ENCODE results near the gene CREB3L4. TPM values are rescaled to one million over a fixed set of nuclear protein-coding genes. Genes with fewer than 3 reads are reported as not detected.

The CREB3L4 gene
- polyA plus RNA-seq, 2 of the 4 experiments (the other 2 are of a cell fraction) = 10.1 to 14.3 TPM

DNA sequence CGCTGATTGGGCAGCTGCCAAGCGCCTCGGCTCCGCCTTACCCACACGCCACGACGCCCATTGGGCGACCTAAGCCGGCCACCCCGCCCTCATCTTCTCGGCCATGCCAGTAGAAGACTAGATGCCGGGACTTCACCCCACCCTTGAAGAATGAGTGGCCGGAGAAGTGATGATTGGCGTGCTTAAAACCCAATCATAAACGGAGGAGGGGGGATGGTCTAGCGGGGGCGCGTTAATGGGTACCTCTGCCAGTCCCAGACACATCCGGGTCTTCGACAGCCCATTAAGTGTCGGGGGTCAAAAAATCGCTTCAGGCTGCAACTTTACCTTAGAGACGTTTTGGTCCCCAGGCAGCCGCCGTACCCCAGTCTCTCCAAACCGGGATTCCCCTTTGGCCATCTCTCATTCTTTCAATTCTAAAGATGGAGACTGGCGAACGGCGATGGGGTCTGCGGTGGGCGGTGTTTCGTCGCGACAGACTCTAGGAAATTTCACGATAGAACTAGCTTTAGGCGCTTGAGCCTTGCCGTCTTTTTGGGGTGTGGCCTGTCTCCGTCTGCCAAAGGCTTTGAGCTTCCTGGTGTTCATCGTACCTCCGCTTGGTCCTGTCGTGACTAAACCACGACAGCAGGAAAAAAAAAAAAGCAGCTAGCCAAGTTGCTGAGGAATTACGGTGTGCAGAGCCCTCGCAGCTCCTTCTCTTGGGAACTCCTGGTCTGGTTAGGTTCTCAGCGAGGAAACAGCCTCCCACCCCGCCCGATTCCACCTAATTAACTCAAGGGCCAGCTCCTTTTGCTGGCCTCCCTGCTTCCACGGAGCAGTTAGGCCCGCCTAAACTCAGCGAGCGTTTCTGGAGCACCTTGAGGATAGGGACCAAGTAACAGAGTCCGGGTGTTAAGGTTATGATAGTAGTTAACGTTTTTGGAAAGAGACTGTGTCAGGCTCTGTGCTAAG lies 44.5 kb upstream of the CREB3L4 start, which contains the start of gene GATAD2B:
GATAD2B (minus strand) TSS at position 1 of the 954 bp plus-strand sequence. CDS start 94,625 bp downstream, outside the sequence.
- peak within 1 kb of the TSS; percentile 88 to 98 for H3K27ac ChIP-seq
- POLR2A ChIA-PET = interaction anchor here (0.8 to 2.1 kb wide), 13 partner anchors 12 to 92 kb away, joined by 3 to 12 read pairs (median 4); partner anchors contain the start of genes CREB3L4, DENND4B, JTB and RPS27
- H3K9me3 ChIP-seq = no peaks in the 10 kb centered on the region
- H3K4me2 ChIP-seq = peak within 1 kb of the TSS; percentile 90
- WGBS (ENCODE audit: missing lambda C conversion rate) = under 1% methylated on average over 40 of the region's 53 CpGs
- ATAC-seq = peak; percentile 91 to 98
- CTCF ChIA-PET = interaction anchor here (0.6 to 4.5 kb wide), 16 partner anchors 11 to 428 kb away, joined by 3 to 15 read pairs (median 4); partner anchors contain the start of genes RAB13 and SLC39A1
- no peak for FAIRE-seq
- DNase-seq (ENCODE audit: low read depth in 1 of 2, low spot score in 1 of 2) = peak; percentile 98 to 100
- H3K4me3 ChIP-seq = peak within 1 kb of the TSS; percentile 80
- peaks cover 24% of the 10 kb centered on the region for H3K4me1 ChIP-seq
- TF ChIP-seq EP300 (IDR thresholded peaks at IDR 0.05) (no peak), GATA3 (IDR thresholded peaks at IDR 0.05; ENCODE audit: borderline replicate concordance) (peak; percentile 31; the same call in 1 of the 2 replicates), SREBF2 (IDR thresholded peaks at IDR 0.05) (no peak), RARB (CRISPR knock-in tag; IDR thresholded peaks at IDR 0.05) (no peak), ESRRA (IDR thresholded peaks at IDR 0.05; ENCODE audit: borderline replicate concordance, low read length) (no peak), ZC3H11A (IDR thresholded peaks at IDR 0.05) (no peak), FOSB (CRISPR knock-in tag; IDR thresholded peaks at IDR 0.05) (no peak), POLR2AphosphoS2 (conservative IDR thresholded peaks at IDR 0.05; ENCODE audit: low read length) (no peak), PHF8 (IDR thresholded peaks at IDR 0.05; ENCODE audit: borderline replicate concordance, low read depth) (peak; percentile 74), JUN (IDR thresholded peaks at IDR 0.05) (peak; percentile 67; a peak in 3 of 5 replicates), BHLHE40 (IDR thresholded peaks at IDR 0.05; ENCODE audit: low read depth, low read length) (no peak), HDAC2 (IDR thresholded peaks at IDR 0.05) (no peak), CBX2 (IDR thresholded peaks at IDR 0.05; ENCODE audit: borderline replicate concordance, low read depth) (peak; percentile 97), PBX3 (IDR thresholded peaks at IDR 0.05) (peak; percentile 99), KDM1A (IDR thresholded peaks at IDR 0.05; ENCODE audit: low read depth) (no peak), MAFK (IDR thresholded peaks at IDR 0.05; ENCODE audit: partially characterized antibody) (no peak), EHF (CRISPR knock-in tag; IDR thresholded peaks at IDR 0.05) (no peak), ZNF302 (CRISPR knock-in tag; IDR thresholded peaks at IDR 0.05) (no peak), HOXA7 (CRISPR knock-in tag; IDR thresholded peaks at IDR 0.05) (no peak), TP53 (CRISPR knock-in tag; IDR thresholded peaks at IDR 0.05) (no peak), ZFP36 (IDR thresholded peaks at IDR 0.05; ENCODE audit: borderline replicate concordance, partially characterized antibody) (no peak), NPAS2 (CRISPR knock-in tag; IDR thresholded peaks at IDR 0.05; ENCODE audit: borderline replicate concordance) (no peak), TFCP2L1 (CRISPR knock-in tag; IDR thresholded peaks at IDR 0.05) (no peak), CHD4 (IDR thresholded peaks at IDR 0.05; ENCODE audit: borderline replicate concordance) (no peak), EHMT2 (IDR thresholded peaks at IDR 0.05; ENCODE audit: low read depth) (no peak)
- TF ChIP-seq, protein P1, sequence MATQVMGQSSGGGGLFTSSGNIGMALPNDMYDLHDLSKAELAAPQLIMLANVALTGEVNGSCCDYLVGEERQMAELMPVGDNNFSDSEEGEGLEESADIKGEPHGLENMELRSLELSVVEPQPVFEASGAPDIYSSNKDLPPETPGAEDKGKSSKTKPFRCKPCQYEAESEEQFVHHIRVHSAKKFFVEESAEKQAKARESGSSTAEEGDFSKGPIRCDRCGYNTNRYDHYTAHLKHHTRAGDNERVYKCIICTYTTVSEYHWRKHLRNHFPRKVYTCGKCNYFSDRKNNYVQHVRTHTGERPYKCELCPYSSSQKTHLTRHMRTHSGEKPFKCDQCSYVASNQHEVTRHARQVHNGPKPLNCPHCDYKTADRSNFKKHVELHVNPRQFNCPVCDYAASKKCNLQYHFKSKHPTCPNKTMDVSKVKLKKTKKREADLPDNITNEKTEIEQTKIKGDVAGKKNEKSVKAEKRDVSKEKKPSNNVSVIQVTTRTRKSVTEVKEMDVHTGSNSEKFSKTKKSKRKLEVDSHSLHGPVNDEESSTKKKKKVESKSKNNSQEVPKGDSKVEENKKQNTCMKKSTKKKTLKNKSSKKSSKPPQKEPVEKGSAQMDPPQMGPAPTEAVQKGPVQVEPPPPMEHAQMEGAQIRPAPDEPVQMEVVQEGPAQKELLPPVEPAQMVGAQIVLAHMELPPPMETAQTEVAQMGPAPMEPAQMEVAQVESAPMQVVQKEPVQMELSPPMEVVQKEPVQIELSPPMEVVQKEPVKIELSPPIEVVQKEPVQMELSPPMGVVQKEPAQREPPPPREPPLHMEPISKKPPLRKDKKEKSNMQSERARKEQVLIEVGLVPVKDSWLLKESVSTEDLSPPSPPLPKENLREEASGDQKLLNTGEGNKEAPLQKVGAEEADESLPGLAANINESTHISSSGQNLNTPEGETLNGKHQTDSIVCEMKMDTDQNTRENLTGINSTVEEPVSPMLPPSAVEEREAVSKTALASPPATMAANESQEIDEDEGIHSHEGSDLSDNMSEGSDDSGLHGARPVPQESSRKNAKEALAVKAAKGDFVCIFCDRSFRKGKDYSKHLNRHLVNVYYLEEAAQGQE (IDR thresholded peaks at IDR 0.05) = no peak
- TF ChIP-seq, protein P2, sequence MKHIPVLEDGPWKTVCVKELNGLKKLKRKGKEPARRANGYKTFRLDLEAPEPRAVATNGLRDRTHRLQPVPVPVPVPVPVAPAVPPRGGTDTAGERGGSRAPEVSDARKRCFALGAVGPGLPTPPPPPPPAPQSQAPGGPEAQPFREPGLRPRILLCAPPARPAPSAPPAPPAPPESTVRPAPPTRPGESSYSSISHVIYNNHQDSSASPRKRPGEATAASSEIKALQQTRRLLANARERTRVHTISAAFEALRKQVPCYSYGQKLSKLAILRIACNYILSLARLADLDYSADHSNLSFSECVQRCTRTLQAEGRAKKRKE (CRISPR knock-in tag; IDR thresholded peaks at IDR 0.05; ENCODE audit: low read depth) = no peak
- TF ChIP-seq, protein P3, sequence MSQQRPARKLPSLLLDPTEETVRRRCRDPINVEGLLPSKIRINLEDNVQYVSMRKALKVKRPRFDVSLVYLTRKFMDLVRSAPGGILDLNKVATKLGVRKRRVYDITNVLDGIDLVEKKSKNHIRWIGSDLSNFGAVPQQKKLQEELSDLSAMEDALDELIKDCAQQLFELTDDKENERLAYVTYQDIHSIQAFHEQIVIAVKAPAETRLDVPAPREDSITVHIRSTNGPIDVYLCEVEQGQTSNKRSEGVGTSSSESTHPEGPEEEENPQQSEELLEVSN (IDR thresholded peaks at IDR 0.05; ENCODE audit: borderline replicate concordance, low read depth) = peak; percentile 46; the same call in 1 of the 2 replicates
- TF ChIP-seq, protein P4, sequence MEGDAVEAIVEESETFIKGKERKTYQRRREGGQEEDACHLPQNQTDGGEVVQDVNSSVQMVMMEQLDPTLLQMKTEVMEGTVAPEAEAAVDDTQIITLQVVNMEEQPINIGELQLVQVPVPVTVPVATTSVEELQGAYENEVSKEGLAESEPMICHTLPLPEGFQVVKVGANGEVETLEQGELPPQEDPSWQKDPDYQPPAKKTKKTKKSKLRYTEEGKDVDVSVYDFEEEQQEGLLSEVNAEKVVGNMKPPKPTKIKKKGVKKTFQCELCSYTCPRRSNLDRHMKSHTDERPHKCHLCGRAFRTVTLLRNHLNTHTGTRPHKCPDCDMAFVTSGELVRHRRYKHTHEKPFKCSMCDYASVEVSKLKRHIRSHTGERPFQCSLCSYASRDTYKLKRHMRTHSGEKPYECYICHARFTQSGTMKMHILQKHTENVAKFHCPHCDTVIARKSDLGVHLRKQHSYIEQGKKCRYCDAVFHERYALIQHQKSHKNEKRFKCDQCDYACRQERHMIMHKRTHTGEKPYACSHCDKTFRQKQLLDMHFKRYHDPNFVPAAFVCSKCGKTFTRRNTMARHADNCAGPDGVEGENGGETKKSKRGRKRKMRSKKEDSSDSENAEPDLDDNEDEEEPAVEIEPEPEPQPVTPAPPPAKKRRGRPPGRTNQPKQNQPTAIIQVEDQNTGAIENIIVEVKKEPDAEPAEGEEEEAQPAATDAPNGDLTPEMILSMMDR (IDR thresholded peaks at IDR 0.05) = no peak
- TF ChIP-seq, protein P5, sequence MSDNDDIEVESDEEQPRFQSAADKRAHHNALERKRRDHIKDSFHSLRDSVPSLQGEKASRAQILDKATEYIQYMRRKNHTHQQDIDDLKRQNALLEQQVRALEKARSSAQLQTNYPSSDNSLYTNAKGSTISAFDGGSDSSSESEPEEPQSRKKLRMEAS (IDR thresholded peaks at IDR 0.05) = no peak; the same call in 1 of the 2 replicates
